ENCODE data around the gene LSAMP. TPM values are rescaled to one million over a fixed set of nuclear protein-coding genes. Genes with fewer than 3 reads are reported as not detected.

The LSAMP gene
- total RNA-seq, 1 experiment from 2014 or later: 5.7 TPM

- Mint-ChIP-seq H3K4me3 (no peak overlapping the region), H3K27me3 (ENCODE audit: low read depth) (no peaks in the 10 kb centered on the region), H3K9me3 (0 out of 2 replicates have a peak, but pooled peaks cover 3% of the 10 kb centered on the region), H3K4me1 (peaks cover 38% of the 10 kb centered on the region), H3K36me3 (no peaks in the 10 kb centered on the region; the same call in 1 of the 2 replicates), H3K27ac (no peak overlapping the region)
- TF ChIP-seq, protein P1, sequence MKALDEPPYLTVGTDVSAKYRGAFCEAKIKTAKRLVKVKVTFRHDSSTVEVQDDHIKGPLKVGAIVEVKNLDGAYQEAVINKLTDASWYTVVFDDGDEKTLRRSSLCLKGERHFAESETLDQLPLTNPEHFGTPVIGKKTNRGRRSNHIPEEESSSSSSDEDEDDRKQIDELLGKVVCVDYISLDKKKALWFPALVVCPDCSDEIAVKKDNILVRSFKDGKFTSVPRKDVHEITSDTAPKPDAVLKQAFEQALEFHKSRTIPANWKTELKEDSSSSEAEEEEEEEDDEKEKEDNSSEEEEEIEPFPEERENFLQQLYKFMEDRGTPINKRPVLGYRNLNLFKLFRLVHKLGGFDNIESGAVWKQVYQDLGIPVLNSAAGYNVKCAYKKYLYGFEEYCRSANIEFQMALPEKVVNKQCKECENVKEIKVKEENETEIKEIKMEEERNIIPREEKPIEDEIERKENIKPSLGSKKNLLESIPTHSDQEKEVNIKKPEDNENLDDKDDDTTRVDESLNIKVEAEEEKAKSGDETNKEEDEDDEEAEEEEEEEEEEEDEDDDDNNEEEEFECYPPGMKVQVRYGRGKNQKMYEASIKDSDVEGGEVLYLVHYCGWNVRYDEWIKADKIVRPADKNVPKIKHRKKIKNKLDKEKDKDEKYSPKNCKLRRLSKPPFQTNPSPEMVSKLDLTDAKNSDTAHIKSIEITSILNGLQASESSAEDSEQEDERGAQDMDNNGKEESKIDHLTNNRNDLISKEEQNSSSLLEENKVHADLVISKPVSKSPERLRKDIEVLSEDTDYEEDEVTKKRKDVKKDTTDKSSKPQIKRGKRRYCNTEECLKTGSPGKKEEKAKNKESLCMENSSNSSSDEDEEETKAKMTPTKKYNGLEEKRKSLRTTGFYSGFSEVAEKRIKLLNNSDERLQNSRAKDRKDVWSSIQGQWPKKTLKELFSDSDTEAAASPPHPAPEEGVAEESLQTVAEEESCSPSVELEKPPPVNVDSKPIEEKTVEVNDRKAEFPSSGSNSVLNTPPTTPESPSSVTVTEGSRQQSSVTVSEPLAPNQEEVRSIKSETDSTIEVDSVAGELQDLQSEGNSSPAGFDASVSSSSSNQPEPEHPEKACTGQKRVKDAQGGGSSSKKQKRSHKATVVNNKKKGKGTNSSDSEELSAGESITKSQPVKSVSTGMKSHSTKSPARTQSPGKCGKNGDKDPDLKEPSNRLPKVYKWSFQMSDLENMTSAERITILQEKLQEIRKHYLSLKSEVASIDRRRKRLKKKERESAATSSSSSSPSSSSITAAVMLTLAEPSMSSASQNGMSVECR (CRISPR knock-in tag; IDR thresholded peaks at IDR 0.05; ENCODE audit: borderline replicate concordance): no peak
- no peak for TF ChIP-seq EMX1 (CRISPR knock-in tag; IDR thresholded peaks at IDR 0.05)
- no peak for TF ChIP-seq JAZF1 (CRISPR knock-in tag; IDR thresholded peaks at IDR 0.05)
- no peak for TF ChIP-seq ZMAT4 (CRISPR knock-in tag; IDR thresholded peaks at IDR 0.05)
- no peak for TF ChIP-seq SMAD3 (CRISPR knock-in tag; IDR thresholded peaks at IDR 0.05; ENCODE audit: borderline replicate concordance)
- TF ChIP-seq ZNF317 (CRISPR knock-in tag; IDR thresholded peaks at IDR 0.05; ENCODE audit: borderline replicate concordance, low read depth): no peak
- no peak for TF ChIP-seq NFYB (CRISPR knock-in tag; conservative IDR thresholded peaks at IDR 0.05; ENCODE audit: low read depth)
- no peak for TF ChIP-seq NFE2L1 (CRISPR knock-in tag; IDR thresholded peaks at IDR 0.05)
- TF ChIP-seq, protein P2, sequence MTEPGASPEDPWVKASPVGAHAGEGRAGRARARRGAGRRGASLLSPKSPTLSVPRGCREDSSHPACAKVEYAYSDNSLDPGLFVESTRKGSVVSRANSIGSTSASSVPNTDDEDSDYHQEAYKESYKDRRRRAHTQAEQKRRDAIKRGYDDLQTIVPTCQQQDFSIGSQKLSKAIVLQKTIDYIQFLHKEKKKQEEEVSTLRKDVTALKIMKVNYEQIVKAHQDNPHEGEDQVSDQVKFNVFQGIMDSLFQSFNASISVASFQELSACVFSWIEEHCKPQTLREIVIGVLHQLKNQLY (CRISPR knock-in tag; IDR thresholded peaks at IDR 0.05): no peak
- TF ChIP-seq PRDM15 (CRISPR knock-in tag; IDR thresholded peaks at IDR 0.05): no peak
- TF ChIP-seq ATF3 (CRISPR knock-in tag; conservative IDR thresholded peaks at IDR 0.05): no peak
- no peak for TF ChIP-seq TEAD4 (CRISPR knock-in tag; IDR thresholded peaks at IDR 0.05)
- TF ChIP-seq, protein P3, sequence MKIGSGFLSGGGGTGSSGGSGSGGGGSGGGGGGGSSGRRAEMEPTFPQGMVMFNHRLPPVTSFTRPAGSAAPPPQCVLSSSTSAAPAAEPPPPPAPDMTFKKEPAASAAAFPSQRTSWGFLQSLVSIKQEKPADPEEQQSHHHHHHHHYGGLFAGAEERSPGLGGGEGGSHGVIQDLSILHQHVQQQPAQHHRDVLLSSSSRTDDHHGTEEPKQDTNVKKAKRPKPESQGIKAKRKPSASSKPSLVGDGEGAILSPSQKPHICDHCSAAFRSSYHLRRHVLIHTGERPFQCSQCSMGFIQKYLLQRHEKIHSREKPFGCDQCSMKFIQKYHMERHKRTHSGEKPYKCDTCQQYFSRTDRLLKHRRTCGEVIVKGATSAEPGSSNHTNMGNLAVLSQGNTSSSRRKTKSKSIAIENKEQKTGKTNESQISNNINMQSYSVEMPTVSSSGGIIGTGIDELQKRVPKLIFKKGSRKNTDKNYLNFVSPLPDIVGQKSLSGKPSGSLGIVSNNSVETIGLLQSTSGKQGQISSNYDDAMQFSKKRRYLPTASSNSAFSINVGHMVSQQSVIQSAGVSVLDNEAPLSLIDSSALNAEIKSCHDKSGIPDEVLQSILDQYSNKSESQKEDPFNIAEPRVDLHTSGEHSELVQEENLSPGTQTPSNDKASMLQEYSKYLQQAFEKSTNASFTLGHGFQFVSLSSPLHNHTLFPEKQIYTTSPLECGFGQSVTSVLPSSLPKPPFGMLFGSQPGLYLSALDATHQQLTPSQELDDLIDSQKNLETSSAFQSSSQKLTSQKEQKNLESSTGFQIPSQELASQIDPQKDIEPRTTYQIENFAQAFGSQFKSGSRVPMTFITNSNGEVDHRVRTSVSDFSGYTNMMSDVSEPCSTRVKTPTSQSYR (CRISPR knock-in tag; IDR thresholded peaks at IDR 0.05): no peak
- TF ChIP-seq, protein P4, sequence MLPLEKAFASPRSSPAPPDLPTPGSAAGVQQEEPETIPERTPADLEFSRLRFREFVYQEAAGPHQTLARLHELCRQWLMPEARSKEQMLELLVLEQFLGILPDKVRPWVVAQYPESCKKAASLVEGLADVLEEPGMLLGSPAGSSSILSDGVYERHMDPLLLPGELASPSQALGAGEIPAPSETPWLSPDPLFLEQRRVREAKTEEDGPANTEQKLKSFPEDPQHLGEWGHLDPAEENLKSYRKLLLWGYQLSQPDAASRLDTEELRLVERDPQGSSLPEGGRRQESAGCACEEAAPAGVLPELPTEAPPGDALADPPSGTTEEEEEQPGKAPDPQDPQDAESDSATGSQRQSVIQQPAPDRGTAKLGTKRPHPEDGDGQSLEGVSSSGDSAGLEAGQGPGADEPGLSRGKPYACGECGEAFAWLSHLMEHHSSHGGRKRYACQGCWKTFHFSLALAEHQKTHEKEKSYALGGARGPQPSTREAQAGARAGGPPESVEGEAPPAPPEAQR (CRISPR knock-in tag; IDR thresholded peaks at IDR 0.05): no peak
- no peak for TF ChIP-seq NR2C2 (CRISPR knock-in tag; IDR thresholded peaks at IDR 0.05)
- no peak for TF ChIP-seq ZNF121 (CRISPR knock-in tag; IDR thresholded peaks at IDR 0.05)
- no peak for TF ChIP-seq GABPB1 (CRISPR knock-in tag; IDR thresholded peaks at IDR 0.05)
- no peak for TF ChIP-seq ATF6 (CRISPR knock-in tag; IDR thresholded peaks at IDR 0.05)
- no peak for TF ChIP-seq NR3C1 (CRISPR knock-in tag; conservative IDR thresholded peaks at IDR 0.05; ENCODE audit: low read depth)
- TF ChIP-seq, protein P5, sequence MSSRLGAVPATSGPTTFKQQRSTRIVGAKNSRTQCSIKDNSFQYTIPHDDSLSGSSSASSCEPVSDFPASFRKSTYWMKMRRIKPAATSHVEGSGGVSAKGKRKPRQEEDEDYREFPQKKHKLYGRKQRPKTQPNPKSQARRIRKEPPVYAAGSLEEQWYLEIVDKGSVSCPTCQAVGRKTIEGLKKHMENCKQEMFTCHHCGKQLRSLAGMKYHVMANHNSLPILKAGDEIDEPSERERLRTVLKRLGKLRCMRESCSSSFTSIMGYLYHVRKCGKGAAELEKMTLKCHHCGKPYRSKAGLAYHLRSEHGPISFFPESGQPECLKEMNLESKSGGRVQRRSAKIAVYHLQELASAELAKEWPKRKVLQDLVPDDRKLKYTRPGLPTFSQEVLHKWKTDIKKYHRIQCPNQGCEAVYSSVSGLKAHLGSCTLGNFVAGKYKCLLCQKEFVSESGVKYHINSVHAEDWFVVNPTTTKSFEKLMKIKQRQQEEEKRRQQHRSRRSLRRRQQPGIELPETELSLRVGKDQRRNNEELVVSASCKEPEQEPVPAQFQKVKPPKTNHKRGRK (CRISPR knock-in tag; IDR thresholded peaks at IDR 0.05; ENCODE audit: borderline replicate concordance): no peak
- no peak for ATAC-seq
- POLR2A ChIA-PET: no interaction called here
- no peak for DNase-seq (ENCODE audit: low spot score)
- CTCF ChIA-PET: no interaction called here
Observed at GRCh38 chr3:116386168-116386567, 59.1 kb downstream of the LSAMP start.
